Measurements from ENCODE around the gene ACSL1.

- no peak for TF ChIP-seq TEAD4 (IDR thresholded peaks at IDR 0.05; ENCODE audit: low read length)
- no peak for TF ChIP-seq TEAD4 (CRISPR knock-in tag; IDR thresholded peaks at IDR 0.05; ENCODE audit: borderline replicate concordance)
- no peak for TF ChIP-seq CTCF (IDR thresholded peaks at IDR 0.05 in 2 of 3, conservative IDR thresholded peaks at IDR 0.05 in 1 of 3; ENCODE audit: insufficient read depth in 2 of 3, low read depth in 1 of 3, low read length in 3 of 3)
- TF ChIP-seq YBX1 (IDR thresholded peaks at IDR 0.05) = no peak
- no peak for TF ChIP-seq EZH2 (IDR thresholded peaks at IDR 0.05; ENCODE audit: borderline replicate concordance, low read depth, low read length)
- no peak for TF ChIP-seq ZNF143 (CRISPR knock-in tag; IDR thresholded peaks at IDR 0.05)
- TF ChIP-seq EGR1 (conservative IDR thresholded peaks at IDR 0.05) = no peak
- no peak for TF ChIP-seq GABPA (tag; conservative IDR thresholded peaks at IDR 0.05; ENCODE audit: low read depth)
- no peak for TF ChIP-seq NFYB (IDR thresholded peaks at IDR 0.05; ENCODE audit: extremely low read depth, insufficient read length)
- TF ChIP-seq RNF2 (IDR thresholded peaks at IDR 0.05) = no peak
These were observed 5.4 kb upstream of the ACSL1 start for GRCh38 chr4:184831153-184831552.

Data from K562 (cell line).